Coronary artery (tissue), 2 donors: ENCODE measurements around the gene ADAMTSL2.

Experiments
- DNase-seq: peaks from one replicate; pipeline ENCODE4 v3.0.0-alpha.2; 2017; ENCODE audit warnings: low spot score
- H3K27ac ChIP-seq, 2 donors: fragments of 200-600 bp; sonication (generic); one replicate each; pipeline ENCODE4 v1.5.1; 2016 to 2019
- H3K4me3 ChIP-seq: fragments of 200-600 bp; sonication (generic); 2 replicates; pipeline ENCODE4 v1.5.1; 2016; ENCODE audit warnings: mild to moderate bottlenecking, moderate library complexity
- CTCF ChIP-seq: fragments of 200-600 bp; sonication (generic); IDR thresholded peaks from one replicate; pipeline ENCODE4 v1.5.1; 2019; ENCODE audit warnings: antibody characterized with exemption

Gene ADAMTSL2

GRCh38 chr9:133509179-133510083, 25.1 kb upstream of the ADAMTSL2 start:
- peak overlapping the region in 1 of 2 donors; percentile 40 for H3K27ac ChIP-seq
- peak overlapping the region; percentile 25 for H3K4me3 ChIP-seq
- no peak for TF ChIP-seq CTCF
- DNase-seq = no peak

- no peak for DNase-seq
- H3K4me3 ChIP-seq = no peak overlapping the region
- no peak overlapping the region for H3K27ac ChIP-seq
- TF ChIP-seq CTCF = no peak
Measured at GRCh38 chr9:133510926-133511505, 23.5 kb upstream of the ADAMTSL2 start.

- DNase-seq = no peak
- Histone ChIP-seq H3K4me3 (no peak overlapping the region), H3K27ac (no peak overlapping the region)
- no peak for TF ChIP-seq CTCF
Measured at GRCh38 chr9:133511607-133512006, 22.9 kb upstream of the ADAMTSL2 start.

GRCh38 chr9:133512253-133513213, 22.0 kb upstream of the ADAMTSL2 start:
- no peak for DNase-seq
- Histone ChIP-seq H3K4me3 (no peak overlapping the region), H3K27ac (peak overlapping the region in 1 of 2 donors; percentile 21)
- TF ChIP-seq CTCF = no peak

- no peak for DNase-seq
- H3K4me3 ChIP-seq = no peak overlapping the region
- peak overlapping the region in 1 of 2 donors; percentile 40 for H3K27ac ChIP-seq
- no peak for TF ChIP-seq CTCF
Measured at GRCh38 chr9:133513214-133514100, 21.0 kb upstream of the ADAMTSL2 start.
